ENCODE measurements around the gene FFAR1. TPM values are rescaled to one million over a fixed set of nuclear protein-coding genes. Genes with fewer than 3 reads are reported as not detected.

Gene FFAR1
- total RNA-seq, 1 donor from 2014 or later = not detected

- H3K4me3 Mint-ChIP-seq = no peak overlapping the region
- H3K4me1 Mint-ChIP-seq = no peaks in the 10 kb centered on the region
- no peak for DNase-seq (ENCODE audit: low read depth, low spot score)
- no peak for TF ChIP-seq CTCF (conservative IDR thresholded peaks at IDR 0.05)
- H3K9me3 Mint-ChIP-seq = no peaks in the 10 kb centered on the region
- no peak overlapping the region for H3K27ac Mint-ChIP-seq (ENCODE audit: unreplicated experiment)
- H3K36me3 Mint-ChIP-seq (ENCODE audit: low read depth) = no peaks in the 10 kb centered on the region
- peaks cover 23% of the 10 kb centered on the region for H3K27me3 Mint-ChIP-seq (ENCODE audit: low read depth)
Measured at GRCh38 chr19:35342430-35342829, 5.3 kb upstream of the FFAR1 start.

DNA sequence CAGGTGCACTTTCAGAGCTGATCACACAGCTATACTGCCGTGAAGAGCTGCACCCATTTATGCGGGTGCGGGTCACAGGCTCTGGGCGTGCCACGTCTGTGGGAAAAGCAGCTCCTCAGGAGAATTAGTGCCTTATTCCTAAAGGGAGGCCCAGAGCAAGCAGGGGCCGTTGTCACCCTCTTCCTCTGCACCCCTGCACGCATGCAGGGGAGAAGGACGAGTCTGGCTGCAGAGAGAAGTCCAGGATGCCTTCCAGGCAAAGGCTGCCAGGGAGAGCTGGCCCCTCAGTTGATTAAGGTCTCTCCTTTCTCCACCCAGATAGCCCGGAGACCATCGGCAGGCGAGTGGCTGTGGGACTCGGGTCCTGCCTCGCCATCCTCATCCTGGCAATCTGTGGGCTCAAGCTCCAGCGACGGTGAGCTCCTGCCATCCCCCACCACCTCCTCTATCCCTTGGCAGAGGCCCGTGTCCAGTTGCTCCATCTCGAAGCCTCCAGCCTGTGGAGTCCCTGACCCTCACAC, 3.1 kb upstream of the FFAR1 start:
- Mint-ChIP-seq H3K27me3 (ENCODE audit: low read depth) (peaks cover 44% of the 10 kb centered on the region), H3K4me3 (no peak overlapping the region), H3K4me1 (no peaks in the 10 kb centered on the region), H3K36me3 (ENCODE audit: low read depth) (no peaks in the 10 kb centered on the region), H3K9me3 (no peaks in the 10 kb centered on the region), H3K27ac (ENCODE audit: unreplicated experiment) (no peak overlapping the region)
- no peak for TF ChIP-seq CTCF (conservative IDR thresholded peaks at IDR 0.05)
- DNase-seq (ENCODE audit: low read depth, low spot score) = no peak

GRCh38 chr19:35345671-35346111, 2.0 kb upstream of the FFAR1 start:
- no peaks in the 10 kb centered on the region for H3K36me3 Mint-ChIP-seq (ENCODE audit: low read depth)
- no peaks in the 10 kb centered on the region for H3K9me3 Mint-ChIP-seq
- H3K27me3 Mint-ChIP-seq (ENCODE audit: low read depth) = peaks cover 46% of the 10 kb centered on the region
- no peak for DNase-seq (ENCODE audit: low read depth, low spot score)
- TF ChIP-seq CTCF (conservative IDR thresholded peaks at IDR 0.05) = no peak
- H3K27ac Mint-ChIP-seq (ENCODE audit: unreplicated experiment) = peak overlapping the region; percentile 47
- H3K4me3 Mint-ChIP-seq = no peak overlapping the region
- no peaks in the 10 kb centered on the region for H3K4me1 Mint-ChIP-seq

DNA sequence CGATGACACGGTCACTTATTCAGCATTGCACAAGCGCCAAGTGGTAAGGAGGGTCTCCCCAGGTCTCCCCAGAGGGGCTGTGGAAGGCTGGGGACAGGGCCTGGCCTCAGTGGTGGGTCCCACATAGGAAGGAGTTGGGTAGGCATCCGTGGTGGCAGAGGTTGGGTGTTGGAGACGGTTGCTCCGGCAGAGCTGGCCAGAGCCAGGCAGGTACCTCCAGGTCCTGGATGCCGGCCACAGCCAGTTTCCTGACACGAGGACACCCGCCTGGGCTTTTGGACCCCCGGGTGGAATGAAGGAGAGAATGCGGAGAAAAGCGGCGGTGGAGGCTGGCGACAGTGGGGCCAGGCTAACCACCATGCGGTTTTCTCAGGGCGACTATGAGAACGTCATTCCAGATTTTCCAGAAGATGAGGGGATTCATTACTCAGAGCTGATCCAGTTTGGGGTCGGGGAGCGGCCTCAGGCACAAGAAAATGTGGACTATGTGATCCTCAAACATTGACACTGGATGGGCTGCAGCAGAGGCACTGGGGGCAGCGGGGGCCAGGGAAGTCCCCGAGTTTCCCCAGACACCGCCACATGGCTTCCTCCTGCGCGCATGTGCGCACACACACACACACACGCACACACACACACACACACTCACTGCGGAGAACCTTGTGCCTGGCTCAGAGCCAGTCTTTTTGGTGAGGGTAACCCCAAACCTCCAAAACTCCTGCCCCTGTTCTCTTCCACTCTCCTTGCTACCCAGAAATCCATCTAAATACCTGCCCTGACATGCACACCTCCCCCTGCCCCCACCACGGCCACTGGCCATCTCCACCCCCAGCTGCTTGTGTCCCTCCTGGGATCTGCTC, 1.3 kb upstream of the FFAR1 start:
- Mint-ChIP-seq H3K9me3 (no peaks in the 10 kb centered on the region), H3K4me1 (no peaks in the 10 kb centered on the region), H3K27ac (ENCODE audit: unreplicated experiment) (no peak overlapping the region), H3K27me3 (ENCODE audit: low read depth) (peaks cover 46% of the 10 kb centered on the region), H3K36me3 (ENCODE audit: low read depth) (no peaks in the 10 kb centered on the region), H3K4me3 (no peak overlapping the region)
- DNase-seq (ENCODE audit: low read depth, low spot score) = no peak
- no peak for TF ChIP-seq CTCF (conservative IDR thresholded peaks at IDR 0.05)

DNA sequence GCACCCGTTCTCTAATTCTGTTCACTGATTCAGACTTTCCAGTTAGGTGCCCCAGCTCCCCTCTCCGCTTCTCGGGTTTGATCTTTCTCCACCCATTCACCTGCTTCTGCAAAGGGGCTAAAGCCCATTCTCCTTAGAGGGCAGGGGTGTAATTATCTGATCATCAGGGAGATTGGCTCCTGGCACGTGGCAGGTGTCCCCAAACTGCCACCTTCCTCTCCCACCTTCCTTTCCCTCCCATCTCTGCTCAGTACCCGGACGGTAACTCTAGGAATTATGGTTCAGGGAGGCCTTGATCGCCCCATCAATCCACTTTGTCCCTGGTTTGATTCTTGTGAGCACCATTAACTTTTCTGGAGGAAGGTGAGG, 212 bp downstream of the FFAR1 start:
- no peak for DNase-seq (ENCODE audit: low read depth, low spot score)

More for the DNA sequence above, 212 bp downstream of the FFAR1 start:
- no peak overlapping the region for H3K4me3 Mint-ChIP-seq
- H3K27ac Mint-ChIP-seq (ENCODE audit: unreplicated experiment) = no peak overlapping the region
- H3K27me3 Mint-ChIP-seq (ENCODE audit: low read depth) = peaks cover 44% of the 10 kb centered on the region
- H3K9me3 Mint-ChIP-seq = no peaks in the 10 kb centered on the region
- H3K4me1 Mint-ChIP-seq = no peaks in the 10 kb centered on the region
- no peak for TF ChIP-seq CTCF (conservative IDR thresholded peaks at IDR 0.05)
- H3K36me3 Mint-ChIP-seq (ENCODE audit: low read depth) = no peaks in the 10 kb centered on the region

Data from neural crest cell (in vitro differentiated cells).